ENCODE results near the gene C19orf81. TPM values are rescaled to one million over a fixed set of nuclear protein-coding genes. Genes with fewer than 3 reads are reported as not detected.

C19orf81 gene
- total and polyA plus RNA-seq, 2 of the 8 experiments (the other 6 are each of a cell fraction or from before 2014, with no cell fraction given), result 11.7 to 13.0 TPM

GRCh38 chr19:50673118-50673517, 23.9 kb downstream of the C19orf81 start (continued):
- no peak for TF ChIP-seq NANOG (IDR thresholded peaks at IDR 0.05; ENCODE audit: insufficient read depth, low read depth, low read length, poor library complexity, severe bottlenecking)
- TF ChIP-seq PHF8 (conservative IDR thresholded peaks at IDR 0.05; ENCODE audit: low read depth, low read length), result no peak
